ENCODE measurements around the gene KCTD15.

KCTD15 gene

DNA sequence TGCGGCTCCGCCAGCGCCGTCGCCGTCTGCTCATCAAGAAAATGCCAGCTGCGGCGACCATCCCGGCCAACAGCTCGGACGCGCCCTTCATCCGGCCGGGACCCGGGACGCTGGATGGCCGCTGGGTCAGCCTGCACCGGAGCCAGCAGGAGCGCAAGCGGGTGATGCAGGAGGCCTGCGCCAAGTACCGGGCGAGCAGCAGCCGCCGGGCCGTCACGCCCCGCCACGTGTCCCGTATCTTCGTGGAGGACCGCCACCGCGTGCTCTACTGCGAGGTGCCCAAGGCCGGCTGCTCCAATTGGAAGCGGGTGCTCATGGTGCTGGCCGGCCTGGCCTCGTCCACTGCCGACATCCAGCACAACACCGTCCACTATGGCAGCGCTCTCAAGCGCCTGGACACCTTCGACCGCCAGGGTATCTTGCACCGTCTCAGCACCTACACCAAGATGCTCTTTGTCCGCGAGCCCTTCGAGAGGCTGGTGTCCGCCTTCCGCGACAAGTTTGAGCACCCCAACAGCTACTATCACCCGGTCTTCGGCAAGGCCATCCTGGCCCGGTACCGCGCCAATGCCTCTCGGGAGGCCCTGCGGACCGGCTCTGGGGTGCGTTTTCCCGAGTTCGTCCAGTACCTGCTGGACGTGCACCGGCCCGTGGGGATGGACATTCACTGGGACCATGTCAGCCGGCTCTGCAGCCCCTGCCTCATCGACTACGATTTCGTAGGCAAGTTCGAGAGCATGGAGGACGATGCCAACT, 24.4 kb upstream of the KCTD15 start:
- DNase-seq: no peak

- no peak for DNase-seq
Measured at GRCh38 chr19:33772858-33773180, 23.9 kb upstream of the KCTD15 start.

DNA sequence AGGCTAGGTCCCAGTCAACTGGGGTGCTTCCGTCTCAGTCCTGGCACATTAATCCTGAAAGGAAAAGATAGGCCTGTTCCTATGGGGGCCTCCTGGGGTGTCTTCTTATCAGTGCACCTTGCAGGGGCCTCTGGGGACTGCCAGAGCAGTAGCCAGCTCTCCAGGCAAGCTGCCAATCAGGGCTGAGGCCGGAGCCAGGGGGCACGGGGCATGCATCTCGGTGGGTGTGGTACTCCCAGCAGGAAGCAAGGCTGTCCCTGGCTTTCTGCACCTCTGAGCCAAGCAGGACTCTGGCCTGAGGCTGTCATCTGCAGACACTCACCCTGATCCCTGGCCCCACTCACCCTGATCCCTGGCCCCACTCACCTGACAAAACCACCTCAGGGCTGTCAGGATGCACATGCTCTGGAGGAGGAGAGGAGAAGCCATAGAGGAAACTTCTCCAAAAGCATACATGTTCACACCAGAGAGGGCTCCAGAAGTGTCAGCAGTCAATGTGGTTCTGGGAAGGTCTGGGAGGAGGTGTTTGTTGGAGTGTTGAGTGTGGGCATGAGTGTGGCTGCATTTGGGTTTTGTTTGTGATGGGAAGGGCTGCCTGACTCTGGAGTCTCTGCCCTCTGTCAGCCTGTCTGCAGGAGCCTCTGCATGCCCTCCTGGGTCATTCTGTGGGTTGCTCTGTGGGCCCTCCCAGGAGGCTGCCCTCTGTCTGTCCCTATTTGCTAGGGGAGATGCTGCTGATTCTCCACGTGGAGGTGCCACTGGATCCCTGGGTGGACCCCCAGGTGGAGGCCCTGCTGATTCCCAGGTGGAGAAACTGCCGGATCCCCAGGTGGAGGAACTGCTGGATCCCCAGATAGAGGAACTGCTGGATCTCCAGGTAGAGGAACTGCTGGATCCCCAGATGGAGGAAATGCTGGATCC, 22.7 kb upstream of the KCTD15 start:
- DNase-seq: no peak

DNA sequence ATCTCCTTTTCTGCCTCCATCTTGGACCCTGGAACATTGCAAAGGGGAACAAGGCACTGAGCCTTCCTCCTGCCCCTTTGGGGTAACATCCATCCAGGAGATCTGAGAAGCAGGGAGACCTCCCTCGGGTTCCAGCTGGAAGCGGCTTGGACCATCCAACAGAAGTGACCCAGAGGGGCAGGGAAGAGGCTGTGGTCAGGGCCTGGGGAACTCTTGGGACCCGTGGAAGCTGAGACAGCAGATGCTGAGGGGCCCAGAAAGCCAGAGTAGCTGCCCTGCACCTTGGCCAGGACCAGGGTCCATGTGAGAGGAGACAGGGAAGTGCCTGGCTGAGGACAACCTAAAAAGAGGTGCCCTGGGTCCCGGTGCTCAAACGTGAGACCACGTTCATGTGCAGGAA, 21.9 kb upstream of the KCTD15 start:
- DNase-seq: no peak

DNA sequence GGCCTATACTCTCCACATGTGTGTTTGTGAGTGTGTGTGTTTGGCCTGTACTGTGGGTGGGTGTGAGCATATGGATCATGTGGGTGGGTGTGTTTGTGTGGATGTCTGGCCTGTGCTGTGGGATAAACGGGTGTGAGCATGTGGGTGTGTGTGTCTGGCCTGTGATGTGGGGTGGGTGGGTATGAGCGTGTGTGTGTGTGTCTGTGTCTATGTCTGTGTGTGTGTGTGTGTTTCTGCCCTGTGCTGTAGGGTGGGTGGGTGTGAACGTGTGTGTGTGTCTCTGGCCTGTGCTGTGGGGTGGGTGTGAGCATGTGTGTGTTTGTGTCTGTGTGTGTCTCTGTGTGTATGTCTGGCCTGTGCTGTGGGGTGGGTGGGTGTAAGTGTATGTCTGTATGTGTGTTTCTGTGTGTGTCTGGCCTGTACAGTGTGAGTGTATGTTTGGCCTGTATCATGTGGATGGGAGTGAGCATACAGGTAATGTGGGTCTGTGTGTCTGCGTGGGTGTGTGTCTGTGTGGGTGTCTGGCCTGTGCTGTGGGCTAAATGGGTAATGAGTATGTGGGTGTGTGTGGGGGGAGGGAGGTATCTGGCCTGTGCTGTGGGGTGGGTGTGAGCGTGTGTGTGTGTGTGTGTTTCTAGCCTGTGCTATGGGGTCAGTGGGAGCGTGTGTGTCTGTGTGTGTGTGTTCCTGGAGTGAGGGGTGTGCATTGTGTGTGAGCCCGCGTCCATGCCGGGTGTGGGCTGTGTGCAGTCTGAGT, 20.8 kb upstream of the KCTD15 start:
- DNase-seq: no peak

DNA sequence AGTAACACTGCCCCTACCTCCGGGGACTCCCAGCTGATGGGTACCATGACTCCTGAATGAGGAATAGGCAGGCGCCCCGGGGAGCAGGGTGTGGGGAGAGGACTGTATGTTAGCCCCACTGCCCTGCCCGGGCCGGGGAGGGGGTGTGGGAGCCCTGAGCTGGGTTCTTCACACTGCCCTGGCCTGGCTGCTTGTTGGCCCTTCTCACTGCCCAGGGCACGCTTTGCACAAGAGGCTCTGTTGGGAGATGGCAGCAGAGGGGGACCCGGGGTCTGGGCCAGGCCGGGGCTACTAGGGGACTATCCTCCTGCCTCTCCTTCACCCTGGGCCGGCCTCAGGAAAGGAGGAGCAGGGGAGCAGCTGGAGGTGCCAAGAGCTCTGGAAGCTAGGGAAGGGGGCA, 19.3 kb upstream of the KCTD15 start:
- no peak for DNase-seq

GRCh38 chr19:33777753-33778088, 18.9 kb upstream of the KCTD15 start:
- no peak for DNase-seq

DNA sequence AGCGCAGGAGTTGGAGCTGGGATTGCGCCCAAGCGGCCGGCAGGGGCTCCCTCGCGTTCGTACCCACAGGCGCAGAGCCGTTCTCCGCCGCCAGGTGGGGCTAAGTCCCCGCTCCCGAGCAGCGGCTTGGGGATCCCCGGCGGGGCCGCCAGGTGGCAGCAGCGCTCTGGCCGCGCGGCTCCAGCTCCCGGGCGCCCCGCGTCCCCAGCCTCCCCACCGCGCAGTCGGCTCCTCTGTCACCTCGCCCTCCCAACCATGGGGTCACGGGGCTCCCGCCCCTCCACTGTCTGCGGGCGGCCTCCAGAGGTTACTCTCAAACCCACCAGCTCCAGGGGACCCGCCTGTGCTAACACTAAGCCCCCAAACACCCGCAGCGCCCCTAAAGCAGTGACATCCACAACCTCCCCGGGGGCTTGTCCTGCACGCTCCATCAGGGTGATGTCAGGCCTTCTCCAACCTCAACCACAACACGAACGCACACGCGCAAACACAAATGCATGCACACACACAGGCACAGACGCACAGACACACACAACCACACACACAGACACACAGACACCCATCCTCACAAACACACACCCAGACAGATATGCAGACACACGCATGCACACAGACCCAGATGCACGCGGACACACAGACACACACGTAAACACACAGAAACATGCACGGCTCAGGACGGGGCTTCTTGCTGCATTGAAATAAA, 18.4 kb upstream of the KCTD15 start:
- DNase-seq: peak; percentile 68

DNA sequence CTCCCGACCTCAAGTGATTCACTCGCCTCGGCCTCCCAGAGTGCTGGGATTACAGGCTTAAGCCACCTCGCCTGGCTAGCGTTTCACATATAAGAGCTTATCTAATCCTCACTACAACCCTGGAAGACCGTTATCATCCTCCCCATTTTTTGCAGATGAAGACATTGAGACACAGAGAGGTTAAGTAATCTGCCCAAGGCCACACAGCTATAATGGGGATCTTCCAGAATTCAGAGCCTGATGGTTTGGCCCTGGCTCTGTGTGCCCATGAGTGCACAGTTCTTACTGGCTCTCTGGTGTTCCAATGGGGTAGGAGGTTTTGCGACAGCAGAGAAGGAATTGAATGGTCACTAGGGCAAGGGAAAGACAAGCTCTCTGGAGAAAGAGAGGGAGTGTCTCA, 16.8 kb upstream of the KCTD15 start:
- no peak for DNase-seq

- no peak for DNase-seq
Measured at GRCh38 chr19:33780251-33780650, 16.4 kb upstream of the KCTD15 start.

GRCh38 chr19:33780746-33781145, 15.9 kb upstream of the KCTD15 start:
- no peak for DNase-seq

DNA sequence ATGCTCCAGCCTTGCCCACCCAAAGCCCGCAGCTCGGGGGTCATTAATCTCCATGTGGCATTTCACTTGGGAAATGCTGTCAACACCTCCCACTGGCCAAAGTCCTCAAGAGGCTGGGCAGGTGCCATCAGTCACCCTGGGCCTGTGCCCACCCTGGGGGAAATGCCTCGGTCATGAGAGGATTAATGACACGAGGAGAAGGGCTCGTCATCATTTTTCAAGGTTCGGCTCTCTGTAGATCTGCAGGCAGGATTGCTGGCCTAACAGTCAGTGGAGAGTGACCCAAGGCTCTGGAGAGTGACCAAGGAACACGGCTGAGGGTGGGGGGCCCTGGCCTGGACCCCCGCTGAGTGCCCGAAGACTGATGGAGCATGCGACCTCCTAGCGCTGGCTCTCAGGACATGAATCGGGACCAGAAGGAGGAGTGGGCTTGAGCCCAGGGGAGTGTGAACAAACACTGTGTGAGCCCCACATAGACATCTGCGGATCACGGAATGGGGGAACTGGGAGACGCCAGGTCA, 15.2 kb upstream of the KCTD15 start:
- DNase-seq: no peak

GRCh38 chr19:33781996-33782395, 14.7 kb upstream of the KCTD15 start:
- no peak for DNase-seq

DNA sequence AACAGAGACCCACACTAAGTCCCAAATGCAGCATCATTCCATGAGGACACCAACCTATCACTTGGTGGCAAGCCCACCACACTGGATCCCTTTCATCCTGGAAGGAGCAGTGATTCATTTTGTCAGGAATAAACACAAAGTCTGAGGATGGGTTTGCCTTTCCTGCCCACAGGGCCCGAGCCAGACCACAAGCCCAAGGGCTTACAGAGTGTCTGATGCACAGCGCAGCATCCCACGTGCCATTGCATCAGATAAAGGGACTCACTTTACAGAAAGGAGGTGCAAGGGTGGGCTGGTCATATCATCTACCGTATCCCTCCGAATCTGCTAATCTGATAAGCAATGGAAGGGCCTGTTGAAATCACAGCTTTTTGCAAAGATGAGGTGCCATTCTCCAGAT, 12.2 kb upstream of the KCTD15 start:
- DNase-seq: no peak

DNA sequence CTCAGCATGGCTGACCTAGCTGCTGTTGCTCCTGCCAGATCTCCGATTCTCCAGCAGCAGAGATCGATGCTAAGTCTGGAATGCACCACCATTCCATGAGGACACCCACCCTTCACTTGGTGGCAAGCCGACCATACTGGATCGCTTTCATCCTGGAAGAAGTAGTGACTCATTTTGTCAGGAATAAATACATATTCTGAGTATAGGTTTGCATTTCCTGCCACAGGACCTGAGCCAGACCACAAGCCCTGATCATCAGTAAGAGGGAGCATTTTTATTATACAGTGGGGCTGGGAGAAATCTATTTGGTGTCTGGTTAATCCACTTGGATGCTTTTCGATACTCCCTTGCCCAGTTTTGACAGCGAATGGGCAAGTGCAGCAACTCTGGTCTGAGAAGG, 10.9 kb upstream of the KCTD15 start:
- no peak for DNase-seq

GRCh38 chr19:33788676-33789075, 8.0 kb upstream of the KCTD15 start:
- no peak for DNase-seq

GRCh38 chr19:33789344-33789743, 7.3 kb upstream of the KCTD15 start:
- DNase-seq: no peak

GRCh38 chr19:33794683-33795369, 1.8 kb upstream of the KCTD15 start:
- DNase-seq: no peak

- peak; percentile 49 for DNase-seq
Measured at GRCh38 chr19:33795370-33796163, 1.1 kb upstream of the KCTD15 start.

- DNase-seq: peak; percentile 26
Measured at GRCh38 chr19:33797802-33798671, 1.4 kb downstream of the KCTD15 start.

All from NCI-H1436 (cell line).